NCI-H510A (cell line): ENCODE results near the gene CDH15.

Experiments used
- DNase-seq: peaks from one replicate; lab custom pipeline; 2025; lab: John Stamatoyannopoulos, UW

CDH15 gene

DNA sequence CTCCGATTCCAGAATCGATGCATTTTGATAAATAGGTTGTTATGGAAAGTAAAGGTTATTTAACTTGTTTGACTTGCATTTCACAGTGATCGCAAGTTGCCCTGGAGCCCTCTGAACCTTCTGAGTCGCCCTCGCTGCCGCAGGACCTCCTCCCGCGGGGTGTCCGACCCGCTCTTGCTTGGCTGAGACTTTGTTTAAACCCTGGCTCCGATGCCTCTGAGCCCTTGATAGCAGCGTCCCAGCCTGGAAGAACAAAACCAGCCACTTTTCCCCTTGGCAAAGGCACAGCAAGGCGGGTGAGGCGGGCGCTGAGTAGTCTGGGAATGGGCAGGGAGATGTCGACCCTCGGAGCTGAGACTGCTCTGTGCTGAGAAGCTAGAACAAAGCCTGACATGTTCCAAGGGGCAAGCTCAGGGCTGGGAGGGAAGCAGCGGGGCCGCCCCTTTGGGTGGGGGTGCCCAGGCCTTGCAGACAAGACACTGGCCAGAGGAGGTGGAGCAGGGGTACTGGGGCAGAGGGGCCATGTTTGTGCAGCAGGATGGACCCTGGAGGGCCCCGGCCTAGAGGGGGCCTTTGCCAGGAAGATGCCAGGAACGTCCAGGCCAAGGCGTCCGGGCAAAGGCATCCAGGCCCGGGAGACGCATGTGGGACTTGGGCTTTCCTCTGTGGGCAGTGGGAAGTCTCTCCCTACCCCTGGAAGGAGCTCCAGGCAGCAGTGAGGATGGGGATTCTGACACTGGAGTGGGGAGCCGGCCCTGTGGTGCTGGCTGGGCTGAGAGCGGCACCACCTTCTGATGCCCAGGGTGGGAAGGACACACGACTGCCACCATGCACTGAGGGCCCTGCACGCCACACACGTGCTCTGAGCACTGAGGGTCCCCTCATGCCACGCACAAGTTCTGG is 30.3 kb upstream of the CDH15 start:
- no peak for DNase-seq

DNA sequence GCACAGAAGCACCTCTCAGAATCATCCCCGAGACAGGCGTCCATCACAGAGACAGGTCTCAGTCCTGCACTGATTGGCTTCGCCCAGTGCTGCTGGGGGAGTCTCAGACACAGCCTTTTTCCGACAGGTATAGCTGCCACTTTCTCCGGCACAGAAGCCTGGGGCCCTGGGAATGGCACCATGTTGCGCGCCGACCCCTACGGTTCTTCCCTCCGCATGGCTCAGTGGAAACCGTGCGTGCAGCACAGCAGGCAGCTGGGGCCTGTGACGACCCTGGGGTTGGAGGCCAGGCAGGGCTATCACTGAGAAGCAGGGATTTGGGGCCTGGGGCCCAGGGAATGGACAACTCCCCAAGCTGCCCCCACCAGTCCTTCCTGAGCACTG is 29.7 kb upstream of the CDH15 start:
- DNase-seq, result no peak

DNA sequence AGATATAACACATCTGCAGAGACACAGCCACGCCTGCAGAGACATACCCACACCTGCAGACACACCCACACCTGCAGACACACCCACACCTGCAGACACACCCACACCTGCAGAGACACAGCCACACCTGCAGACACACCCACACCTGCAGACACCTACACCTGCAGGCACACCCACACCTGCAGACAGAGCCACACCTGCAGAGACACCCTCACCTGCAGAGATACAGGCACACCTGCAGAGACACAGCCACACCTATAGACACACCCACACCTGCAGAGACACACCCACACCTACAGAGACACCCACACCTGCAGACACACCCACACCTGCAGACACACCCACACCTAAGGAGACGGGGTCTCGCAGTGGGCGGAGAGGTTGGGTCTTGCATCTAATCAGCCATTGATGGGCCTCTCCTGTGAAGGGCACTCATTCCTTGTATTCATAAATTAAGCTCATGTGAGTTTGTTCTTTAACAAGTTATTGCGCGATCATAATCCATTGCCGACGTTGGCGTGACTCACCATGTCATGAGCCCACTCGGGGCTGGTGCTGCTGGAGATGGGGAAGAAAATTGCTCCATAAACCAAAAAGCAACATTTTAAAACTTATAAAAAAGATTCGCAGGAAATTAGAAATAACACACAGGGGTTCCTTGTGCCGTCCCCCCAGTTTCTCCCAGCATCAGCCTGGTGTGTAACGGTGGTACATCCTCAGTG is 28.9 kb upstream of the CDH15 start:
- no peak for DNase-seq

DNA sequence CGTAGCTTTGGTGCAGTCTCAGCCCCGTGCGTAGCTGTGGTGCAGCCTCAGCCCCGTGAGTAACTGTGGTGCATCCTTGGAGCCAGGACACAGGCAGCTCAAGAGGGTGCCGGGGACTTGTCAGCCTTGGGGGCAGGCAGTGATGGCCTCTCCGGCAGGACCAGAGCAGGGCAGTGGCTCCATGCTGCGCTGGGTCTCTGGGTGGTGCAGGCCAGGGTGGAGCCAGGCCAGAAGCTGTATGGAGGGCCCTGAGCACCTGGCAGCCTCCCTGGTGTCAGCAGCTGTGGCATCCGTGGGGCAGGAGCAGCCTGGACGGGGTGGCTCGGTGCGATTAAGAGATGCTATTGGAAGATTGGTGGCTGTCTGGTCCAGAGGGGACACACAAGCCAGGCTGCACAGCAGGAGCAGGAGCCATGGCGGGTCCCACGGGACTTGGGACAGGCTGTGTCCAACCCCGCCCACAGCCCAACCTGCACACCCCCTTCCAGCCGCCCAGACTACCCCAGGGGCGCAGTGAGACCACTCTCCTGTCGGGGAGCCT is 28.3 kb upstream of the CDH15 start:
- DNase-seq, result no peak

DNA sequence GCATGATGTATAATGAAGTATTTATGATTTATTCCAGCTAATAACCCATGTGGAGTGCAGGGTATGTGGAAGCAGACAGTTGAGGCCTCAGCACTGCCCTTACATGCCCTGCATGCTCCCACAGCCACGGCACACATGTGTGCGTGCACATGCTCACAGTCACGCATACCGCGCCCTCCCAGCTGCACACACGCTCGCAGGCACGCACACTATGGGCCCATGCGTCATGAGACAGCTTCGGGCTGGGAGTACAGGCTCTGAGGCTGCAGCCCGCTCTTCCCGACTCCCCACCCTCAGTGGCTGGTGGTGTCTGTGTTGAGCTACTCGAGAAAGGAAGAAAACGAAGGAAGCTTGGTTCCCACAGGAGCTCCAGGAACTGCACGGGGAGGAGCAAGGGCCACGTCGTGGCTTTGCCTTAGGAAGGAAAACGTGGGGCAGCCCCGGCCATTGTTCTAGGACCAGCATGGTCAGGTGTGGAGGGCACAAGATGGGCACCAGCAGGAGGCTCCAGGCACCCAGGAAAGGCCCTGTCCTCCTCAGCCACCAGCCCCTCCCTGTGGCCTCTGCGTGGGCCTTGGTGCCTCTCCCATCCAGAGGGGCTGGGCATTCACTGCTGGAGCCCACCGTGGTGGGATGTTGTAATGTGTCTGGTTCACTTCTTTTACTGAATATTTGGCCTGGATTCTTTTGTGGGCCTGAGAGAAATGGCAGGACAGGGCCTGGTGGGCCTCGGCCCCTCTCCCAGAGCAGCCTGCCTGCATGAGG is 27.5 kb upstream of the CDH15 start:
- no peak for DNase-seq

DNA sequence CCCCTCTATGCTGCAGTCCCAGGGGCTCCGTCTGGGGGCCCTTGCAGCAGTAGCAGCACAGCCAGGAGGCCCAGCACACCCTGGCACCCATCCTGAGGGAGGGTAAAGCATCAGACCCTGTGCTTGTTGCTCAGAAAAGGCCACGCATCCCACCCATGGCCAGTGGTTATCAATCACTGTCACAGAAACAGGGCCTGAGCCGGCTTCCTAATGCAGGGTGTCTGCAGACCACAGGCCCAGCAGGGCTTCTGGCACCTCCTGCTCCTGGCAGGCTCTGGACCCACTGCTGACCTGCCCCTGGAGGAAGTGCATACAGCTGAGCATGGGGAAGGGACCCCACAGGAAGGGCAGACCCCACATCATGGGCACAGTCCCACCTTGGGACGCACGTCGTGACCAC is 26.9 kb upstream of the CDH15 start:
- DNase-seq, result no peak

DNA sequence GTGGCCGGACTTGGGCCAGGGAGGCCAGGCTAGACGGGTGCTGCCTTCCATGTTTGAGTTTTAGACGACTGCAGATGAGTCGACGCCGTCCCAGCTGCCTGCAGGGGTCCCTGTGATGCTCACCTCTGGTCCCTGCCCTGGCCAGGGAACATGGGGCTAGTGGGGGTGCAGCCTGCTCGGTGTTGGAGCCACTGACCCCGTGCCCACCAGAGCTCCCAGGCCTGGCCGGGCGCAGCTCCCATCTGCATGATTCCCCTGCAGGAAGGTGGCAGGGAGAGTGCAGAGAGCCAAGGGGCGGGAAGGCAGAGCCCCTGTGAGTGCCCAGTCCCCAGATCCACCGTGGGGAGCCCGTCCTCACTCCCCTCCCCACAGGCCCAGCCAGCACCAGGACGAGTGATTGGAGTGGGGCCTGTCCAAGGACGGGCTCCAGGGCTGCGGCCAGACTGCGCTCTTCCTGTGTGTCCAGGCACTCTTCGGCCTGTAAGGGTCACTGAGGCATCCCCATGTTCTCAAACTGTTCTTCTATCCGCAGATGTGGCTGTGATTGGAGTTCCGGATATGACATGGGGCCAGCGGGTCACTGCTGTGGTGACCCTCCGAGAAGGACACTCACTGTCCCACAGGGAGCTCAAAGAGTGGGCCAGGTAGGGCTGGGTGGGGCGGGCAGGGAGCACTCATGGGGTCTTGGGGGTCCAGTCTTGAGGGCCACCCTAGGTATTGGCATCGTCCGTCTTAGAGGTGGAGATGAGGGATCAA is 26.0 kb upstream of the CDH15 start:
- DNase-seq, result no peak

DNA sequence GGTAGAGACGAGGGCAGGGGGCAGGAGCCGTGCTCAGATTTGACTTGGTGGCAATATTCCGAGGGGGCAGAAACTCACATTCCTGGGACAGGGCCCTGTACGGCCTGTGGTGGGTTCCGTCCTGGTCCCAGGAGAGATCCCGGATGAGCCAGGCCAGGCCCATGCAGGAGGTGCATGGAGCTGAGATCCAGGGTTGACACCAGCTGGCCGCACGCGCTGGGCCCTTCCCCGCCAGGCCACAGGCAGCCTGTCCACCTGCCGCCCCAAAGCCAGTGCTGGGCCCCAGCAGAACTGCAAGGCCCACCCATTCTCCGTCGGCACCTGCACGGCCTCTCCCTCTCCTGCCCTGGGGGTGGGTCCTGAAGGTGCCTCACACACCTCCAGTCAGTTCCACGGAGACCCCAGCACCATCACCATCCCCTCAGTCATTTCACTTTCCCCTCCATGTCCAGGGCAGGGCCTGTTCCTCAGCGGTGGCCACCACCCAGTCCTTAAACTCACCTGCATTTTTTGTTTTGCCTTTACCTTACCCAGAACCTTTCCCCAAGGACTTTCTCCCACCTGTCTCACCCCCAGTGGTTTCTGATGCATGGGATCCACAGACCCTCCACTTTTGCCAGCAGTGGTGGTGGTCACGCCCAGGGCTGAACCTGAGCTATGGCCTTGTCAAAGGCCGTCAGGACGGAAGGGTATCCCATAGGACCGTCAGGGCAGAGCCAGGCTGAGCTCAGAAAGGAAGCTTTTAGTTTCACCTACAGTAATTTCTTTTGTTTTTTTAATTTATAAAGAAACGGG is 25.1 kb upstream of the CDH15 start:
- DNase-seq, result no peak

DNA sequence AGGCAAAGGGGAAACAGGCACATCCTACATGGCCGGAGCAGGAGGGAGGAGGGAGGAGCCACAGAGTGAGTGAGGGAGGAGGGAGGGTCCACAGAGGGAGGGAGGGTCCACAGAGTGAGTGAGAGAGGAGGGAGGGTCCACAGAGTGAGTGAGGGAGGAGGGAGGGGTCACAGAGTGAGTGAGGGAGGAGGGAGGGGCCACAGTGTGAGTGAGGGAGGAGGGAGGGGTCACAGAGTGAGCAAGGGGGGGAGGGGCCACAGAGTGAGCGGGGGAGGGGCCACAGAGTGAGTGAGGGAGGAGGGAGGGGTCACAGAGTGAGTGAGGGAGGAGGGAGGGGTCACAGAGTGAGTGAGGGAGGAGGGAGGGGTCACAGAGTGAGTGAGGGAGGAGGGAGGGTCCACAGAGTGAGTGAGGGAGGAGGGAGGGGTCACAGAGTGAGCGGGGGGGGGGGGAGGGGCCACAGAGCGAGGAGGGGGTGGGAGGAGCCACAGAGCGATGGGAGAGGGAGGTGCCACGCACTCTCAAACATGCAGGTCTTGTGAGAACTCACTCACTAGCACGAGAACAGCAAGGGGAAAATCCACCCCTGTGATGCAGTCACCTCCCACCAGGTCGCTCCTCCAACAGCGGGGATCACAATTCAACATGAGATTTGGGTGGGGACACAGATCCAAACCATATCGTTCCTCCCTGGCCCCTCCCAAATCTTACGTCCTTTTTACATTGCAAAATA is 24.3 kb upstream of the CDH15 start:
- DNase-seq, result no peak

DNA sequence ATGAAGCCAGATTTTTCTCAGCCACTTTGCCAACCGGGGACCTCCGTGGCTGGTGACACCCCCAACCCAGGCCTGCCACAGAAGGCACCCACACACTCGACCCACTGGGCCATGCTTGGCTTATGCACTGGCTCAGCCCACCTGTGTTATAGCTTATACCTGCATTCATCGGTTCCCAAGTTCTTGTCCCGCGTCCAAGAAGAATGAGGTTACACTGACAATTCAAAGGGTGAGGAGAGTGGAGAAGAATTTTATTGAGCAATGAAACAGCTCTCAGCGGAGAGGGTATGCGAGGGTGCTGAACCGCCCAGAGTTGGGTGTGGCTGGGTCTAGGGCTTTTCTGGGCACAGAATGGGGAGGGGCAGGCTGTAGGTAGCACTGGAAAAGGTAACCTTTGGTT is 22.2 kb upstream of the CDH15 start:
- DNase-seq, result no peak

DNA sequence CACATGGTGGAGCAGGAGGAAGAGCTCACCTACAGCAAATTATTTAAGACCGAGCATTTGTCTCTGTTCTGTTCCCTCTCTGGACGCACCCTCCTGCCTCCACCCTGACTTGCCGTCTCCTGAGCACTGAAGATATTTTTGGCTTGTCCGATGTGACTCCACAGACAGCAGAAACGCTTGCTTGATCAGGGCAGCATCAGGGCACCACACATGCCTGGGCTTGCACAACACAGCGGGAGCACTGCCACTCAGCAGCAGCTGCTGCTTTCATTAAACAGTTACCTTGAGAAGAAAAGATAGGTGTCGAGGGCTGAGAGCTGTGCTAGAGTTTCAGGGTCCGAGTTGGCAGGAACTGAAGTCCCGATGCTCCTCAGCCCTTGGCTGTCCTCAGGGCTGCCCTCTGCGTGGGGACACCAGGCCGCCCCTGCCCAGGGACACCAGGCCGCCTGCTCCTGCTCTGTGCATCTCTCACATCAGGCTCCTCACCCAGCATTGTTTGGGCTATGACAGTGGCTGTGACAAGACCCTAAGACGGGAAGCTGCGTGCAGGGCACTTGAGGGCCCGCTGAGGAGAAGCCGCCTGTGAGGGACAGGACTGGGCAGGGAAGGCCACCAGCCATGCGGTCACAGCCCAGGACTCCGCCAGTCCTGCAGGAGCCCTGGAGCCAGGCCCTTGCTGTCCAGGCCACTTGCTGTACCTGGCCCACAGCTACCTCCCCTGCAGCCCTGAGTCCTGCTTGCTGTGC is 21.3 kb upstream of the CDH15 start:
- DNase-seq, result peak; percentile 61

DNA sequence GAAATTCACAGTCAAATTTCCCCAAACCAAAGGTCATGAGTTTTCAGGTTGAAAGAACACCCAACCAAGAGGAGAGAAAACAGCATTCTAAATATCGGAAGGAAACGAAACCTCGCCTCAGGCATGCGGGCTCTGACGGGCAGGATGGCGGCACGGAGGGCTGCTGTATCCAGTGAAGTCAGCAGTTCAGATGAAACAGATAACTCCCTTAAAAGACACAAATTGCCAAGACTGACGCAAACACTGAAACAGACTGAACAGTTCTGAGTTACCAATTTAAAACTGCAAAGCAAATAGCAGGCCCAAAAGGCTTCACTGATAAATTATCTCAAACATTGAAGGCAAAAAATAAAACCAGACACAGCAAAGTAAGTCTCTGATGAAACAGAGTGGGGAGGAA is 20.6 kb upstream of the CDH15 start:
- no peak for DNase-seq

DNA sequence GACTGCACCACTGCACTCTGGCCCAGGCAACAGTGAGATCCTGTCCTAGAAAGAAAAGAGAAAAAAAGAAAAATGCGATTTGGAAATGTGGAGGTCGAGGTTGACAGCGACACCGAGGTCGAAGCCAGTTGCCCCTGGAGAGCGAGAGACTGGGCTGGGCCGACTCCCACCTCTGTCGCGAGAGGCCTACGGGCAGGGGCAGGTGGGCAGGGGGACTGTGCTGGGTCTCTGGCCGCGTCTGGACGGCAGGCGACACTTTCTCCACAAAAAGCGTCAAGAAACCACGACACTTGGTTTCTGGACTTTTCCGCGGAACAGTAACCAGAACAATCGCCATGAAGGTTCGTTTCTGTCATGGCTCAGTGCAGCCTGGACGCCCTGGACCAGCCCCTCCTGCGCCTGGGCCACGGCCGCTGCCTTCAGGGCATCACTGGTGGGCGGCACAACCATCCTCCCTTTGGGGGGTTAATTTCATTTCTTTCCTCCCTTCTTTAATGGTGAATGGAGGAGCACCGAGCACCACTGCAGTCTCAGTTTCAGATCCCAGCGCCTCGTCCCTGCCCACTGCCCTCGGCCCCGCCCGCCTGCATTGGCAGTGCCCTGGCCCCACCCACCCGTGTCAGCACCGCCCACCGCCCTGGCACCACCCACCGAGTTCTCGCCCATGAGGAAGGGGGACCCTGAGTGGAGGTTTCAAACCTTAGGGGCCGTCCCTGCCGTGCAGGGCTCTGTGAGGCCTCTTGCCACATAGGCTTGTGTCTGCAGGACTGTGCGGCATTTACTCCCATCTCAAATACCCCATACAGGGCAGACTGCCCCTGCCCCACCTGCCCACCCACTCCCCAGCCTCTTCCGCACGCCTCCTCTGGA is 18.5 kb upstream of the CDH15 start:
- no peak for DNase-seq

DNA sequence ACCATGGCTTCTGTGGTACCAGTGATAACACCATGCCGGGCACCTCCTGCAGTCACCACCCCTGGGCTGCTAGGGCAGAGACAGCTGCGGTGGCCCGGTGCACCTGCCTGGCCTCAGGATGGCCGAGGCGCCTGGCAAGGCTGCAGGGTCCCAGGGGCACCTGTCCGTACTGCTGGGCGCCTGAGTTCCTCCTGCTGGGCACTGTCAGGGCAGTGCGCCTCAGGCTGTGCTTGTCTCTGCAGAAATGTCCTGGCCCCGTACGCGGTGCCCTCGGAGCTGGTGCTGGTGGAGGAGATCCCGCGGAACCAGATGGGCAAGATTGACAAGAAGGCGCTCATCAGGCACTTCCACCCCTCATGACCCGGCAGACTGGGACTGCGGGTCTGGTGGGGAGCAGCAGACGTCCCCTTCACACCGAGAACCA is 17.7 kb upstream of the CDH15 start:
- DNase-seq, result no peak

DNA sequence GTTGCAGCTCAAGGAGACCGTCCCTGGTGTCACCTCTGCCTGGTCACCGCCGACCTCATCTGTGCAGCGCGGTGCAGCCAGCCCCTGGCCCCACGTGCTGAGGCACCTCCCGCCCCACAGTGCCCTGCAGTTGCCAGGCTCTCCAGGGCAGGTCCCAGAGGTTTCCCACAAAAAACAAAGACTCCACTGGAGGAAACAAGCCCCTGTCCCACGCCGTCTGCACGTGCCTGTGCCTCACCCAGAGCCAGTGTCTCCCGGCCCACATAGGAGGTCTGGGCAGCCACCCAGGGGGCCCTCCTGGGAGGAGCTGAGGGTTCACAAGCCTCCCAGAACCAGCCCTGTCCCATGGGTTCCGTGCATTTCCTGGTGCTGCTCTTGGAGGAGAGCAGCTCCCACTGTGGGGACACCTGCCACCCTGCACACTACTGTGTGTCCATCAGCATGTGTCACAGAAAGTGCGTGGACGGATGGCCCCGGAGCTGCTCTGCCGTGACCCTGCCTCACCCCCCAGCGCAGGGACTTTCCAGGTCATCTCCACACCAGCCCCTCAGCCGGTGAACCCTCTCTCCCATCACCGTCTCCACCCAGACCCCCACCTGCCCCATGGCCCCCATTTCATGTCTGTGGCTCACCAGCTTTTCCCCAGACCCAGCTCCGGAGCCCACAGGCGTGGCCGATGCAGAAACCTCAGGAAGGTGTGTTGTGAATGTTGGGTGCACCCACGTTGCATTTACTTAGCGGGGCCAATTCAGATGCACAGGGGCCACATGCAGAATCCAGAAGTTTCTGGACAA is 17.0 kb upstream of the CDH15 start:
- no peak for DNase-seq

DNA sequence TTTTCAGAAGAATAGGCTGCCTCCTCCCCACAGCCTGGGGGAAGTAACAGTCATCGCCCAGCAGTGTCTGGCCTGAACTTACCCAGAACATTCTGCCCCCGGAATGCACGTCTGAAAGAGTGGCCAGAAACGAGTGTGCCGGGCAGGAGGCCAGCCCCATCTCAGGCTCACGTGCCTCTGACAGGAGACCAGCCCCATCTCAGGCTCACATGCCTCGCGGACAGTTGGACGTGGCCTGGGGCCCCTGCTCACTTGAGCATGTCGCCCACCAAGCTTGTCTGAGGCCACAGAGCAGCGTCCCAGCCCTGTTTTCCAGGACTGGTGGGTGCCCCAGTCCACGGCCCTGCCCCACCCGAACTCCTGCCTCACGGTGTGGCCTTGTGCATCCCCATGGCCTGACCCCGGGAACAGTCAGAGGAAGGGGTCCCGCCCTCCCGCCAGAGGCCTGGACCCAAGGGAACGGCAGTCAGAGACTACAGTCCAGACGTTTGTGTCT is 16.3 kb upstream of the CDH15 start:
- DNase-seq, result no peak
